GM23248 (cell line): Measurements from ENCODE around the gene IQSEC3.

ENCODE experiments used
- EZH2 ChIP-seq: fragments of 200-600 bp; sonication (generic); IDR thresholded peaks from 2 replicates; pipeline ENCODE4 v1.6.1; 2018; ENCODE audit warnings: antibody characterized with exemption, mild to moderate bottlenecking; ENCODE audit not compliant: insufficient read depth, poor library complexity, severe bottlenecking
- EZH2phosphoT487 ChIP-seq: fragments of 200-600 bp; sonication (generic); IDR thresholded peaks from 2 replicates; pipeline ENCODE4 v1.6.1; 2018; ENCODE audit warnings: antibody characterized with exemption, moderate library complexity, mild to moderate bottlenecking, low read depth; ENCODE audit not compliant: insufficient read depth

GRCh38 chr12:209246-209645 lies 142.7 kb downstream of the IQSEC3 start:
- TF ChIP-seq EZH2phosphoT487, result no peak
- no peak for TF ChIP-seq EZH2
